ENCODE data around the gene WDR75.

- no peak for TF ChIP-seq EZH2 (IDR thresholded peaks at IDR 0.05)
- peak; percentile 93 for TF ChIP-seq POLR2AphosphoS5 (IDR thresholded peaks at IDR 0.05; ENCODE audit: borderline replicate concordance, low read depth, low read length)
- peak; percentile 62 for TF ChIP-seq FOXP2 (optimal IDR thresholded peaks at IDR 0.05; ENCODE audit: control extremely low read depth, extremely low read length, insufficient read depth)
Measured at GRCh38 chr2:189440947-189441708, at the start of gene WDR75.

All from SK-N-MC (cell line).